Trophoblast cell (in vitro differentiated cells and primary cell): ENCODE measurements around the gene LRRN4CL.
A peak's percentile ranks its signal among the peaks of the same experiment; 100 is the strongest.

Source experiments
- DNase-seq, 2 donors: peaks; one replicate each; pipeline ENCODE4 v3.0.0-alpha.2; 2016
- H2AFZ ChIP-seq: 2 replicates; pipeline ENCODE4 v1.6.1; 2013; ENCODE audit warnings: low read length, moderate library complexity, mild to moderate bottlenecking; ENCODE audit not compliant: insufficient read depth, poor library complexity
- H2AK5ac ChIP-seq: 2 replicates; pipeline ENCODE4 v1.6.1; 2013; ENCODE audit warnings: mild to moderate bottlenecking, low read length
- H2BK120ac ChIP-seq: 2 replicates; pipeline ENCODE4 v1.6.1; 2013; ENCODE audit warnings: low read length, mild to moderate bottlenecking, moderate library complexity; ENCODE audit not compliant: insufficient read depth, poor library complexity
- H2BK12ac ChIP-seq: 2 replicates; pipeline ENCODE4 v1.6.1; 2013; ENCODE audit warnings: mild to moderate bottlenecking, low read length, moderate library complexity
- H2BK5ac ChIP-seq: 2 replicates; pipeline ENCODE4 v1.6.1; 2013; ENCODE audit warnings: low read length, low read depth, moderate library complexity, mild to moderate bottlenecking; ENCODE audit not compliant: poor library complexity
- H3K14ac ChIP-seq: 2 replicates; pipeline ENCODE4 v1.6.1; 2013; ENCODE audit warnings: mild to moderate bottlenecking, low read length
- H3K18ac ChIP-seq: 2 replicates; pipeline ENCODE4 v1.6.1; 2013; ENCODE audit warnings: mild to moderate bottlenecking, low read length
- H3K23ac ChIP-seq: 2 replicates; pipeline ENCODE4 v1.6.1; 2013; ENCODE audit warnings: low read length
- H3K27ac ChIP-seq: 2 replicates; pipeline ENCODE4 v1.5.1; 2013; ENCODE audit warnings: low read depth, mild to moderate bottlenecking, inconsistent platforms, low read length, moderate library complexity
- H3K27me3 ChIP-seq: 2 replicates; pipeline ENCODE4 v1.6.1; 2013; ENCODE audit warnings: inconsistent platforms, mild to moderate bottlenecking, low read length, moderate library complexity; ENCODE audit not compliant: insufficient read depth
- H3K36me3 ChIP-seq, 2 experiments: 1 replicate in 1 of 2; 2 replicates in 1 of 2; pipeline ENCODE4 v1.6.1; 2013; ENCODE audit warnings: low read length in 2 of 2, mild to moderate bottlenecking in 2 of 2, moderate library complexity in 1 of 2; ENCODE audit not compliant: insufficient read depth in 2 of 2, control insufficient read depth in 1 of 2
- H3K4ac ChIP-seq: 2 replicates; pipeline ENCODE4 v1.6.1; 2013; ENCODE audit warnings: low read depth, mild to moderate bottlenecking, low read length, moderate library complexity
- H3K4me1 ChIP-seq, 2 experiments: 1 replicate in 1 of 2; 2 replicates in 1 of 2; pipeline ENCODE4 v1.6.1; 2013; ENCODE audit warnings: low read length in 2 of 2, mild to moderate bottlenecking in 2 of 2, moderate library complexity in 1 of 2; ENCODE audit not compliant: insufficient read depth in 2 of 2, control insufficient read depth in 1 of 2
- H3K4me2 ChIP-seq: 2 replicates; pipeline ENCODE4 v1.6.1; 2013; ENCODE audit warnings: inconsistent platforms, mild to moderate bottlenecking, low read length, moderate library complexity
- H3K4me3 ChIP-seq: 2 replicates; pipeline ENCODE4 v1.5.1; 2013; ENCODE audit warnings: mild to moderate bottlenecking, low read depth, low read length, inconsistent platforms
- H3K79me1 ChIP-seq: one replicate; pipeline ENCODE4 v1.6.1; 2013; ENCODE audit warnings: low read length
- H3K79me2 ChIP-seq: 2 replicates; pipeline ENCODE4 v1.6.1; 2013; ENCODE audit warnings: low read length, mild to moderate bottlenecking; ENCODE audit not compliant: control insufficient read depth, insufficient read depth, poor library complexity
- H3K9ac ChIP-seq: 2 replicates; pipeline ENCODE4 v1.6.1; 2013; ENCODE audit warnings: mild to moderate bottlenecking, low read length
- H3K9me3 ChIP-seq: 2 replicates; pipeline ENCODE4 v1.6.1; 2013; ENCODE audit warnings: low read depth, mild to moderate bottlenecking, control low read depth, inconsistent platforms, low read length; ENCODE audit not compliant: insufficient read depth
- H4K12ac ChIP-seq: 2 replicates; pipeline ENCODE4 v1.6.1; 2013; ENCODE audit warnings: low read depth, mild to moderate bottlenecking, low read length, moderate library complexity
- H4K8ac ChIP-seq: 2 replicates; pipeline ENCODE4 v1.6.1; 2013; ENCODE audit warnings: low read depth, mild to moderate bottlenecking, low read length, moderate library complexity
- H4K91ac ChIP-seq: one replicate; pipeline ENCODE4 v1.6.1; 2013; ENCODE audit warnings: low read depth, mild to moderate bottlenecking, low read length, moderate library complexity
- WGBS: extraction: QIAGEN DNeasy Blood & Tissue Kit; methylation state at CpG from one replicate; pipeline ENCODE4 v1.1.7; 2013; ENCODE audit warnings: missing lambda C conversion rate; ENCODE audit not compliant: insufficient read length, insufficient coverage; ENCODE audit errors: extremely low coverage; 5-methylcytosine and 5-hydroxymethylcytosine counted together

LRRN4CL gene

GRCh38 chr11:62669420-62670161, 19.7 kb downstream of the LRRN4CL start:
- Histone ChIP-seq H2BK5ac (no peak overlapping the region), H3K9ac (no peak overlapping the region), H3K18ac (no peak overlapping the region), H4K12ac (peak overlapping the region; percentile 8), H2BK12ac (no peak overlapping the region), H2AFZ (no peak overlapping the region), H4K91ac (no peak overlapping the region), H3K9me3 (no peaks in the 10 kb centered on the region), H3K4ac (no peak overlapping the region), H2AK5ac (no peak overlapping the region), H3K79me2 (peaks cover 24% of the 10 kb centered on the region), H4K8ac (no peak overlapping the region), H3K27me3 (no peaks in the 10 kb centered on the region), H3K4me2 (no peak overlapping the region), H3K79me1 (peaks cover 23% of the 10 kb centered on the region), H3K27ac (no peak overlapping the region), H3K4me3 (no peak overlapping the region), H3K36me3 (peaks cover 14 to 20% of the 10 kb centered on the region in 2 experiments), H3K23ac (no peak overlapping the region), H3K14ac (no peak overlapping the region), H3K4me1 (peaks cover 13 to 17% of the 10 kb centered on the region in 2 experiments), H2BK120ac (no peak overlapping the region)
- no CpG with 5 or more reads among the region's 4 CpGs for WGBS
- DNase-seq: no peak

- no peak overlapping the region for H3K4ac ChIP-seq
- H3K36me3 ChIP-seq: peaks cover 11 to 24% of the 10 kb centered on the region in 2 experiments
- H3K4me3 ChIP-seq: no peak overlapping the region
- H3K23ac ChIP-seq: no peak overlapping the region
- no peak overlapping the region for H4K91ac ChIP-seq
- peaks cover 10 to 12% of the 10 kb centered on the region in 2 experiments for H3K4me1 ChIP-seq
- no peak overlapping the region for H2BK12ac ChIP-seq
- H3K27me3 ChIP-seq: no peaks in the 10 kb centered on the region
- no peaks in the 10 kb centered on the region for H3K9me3 ChIP-seq
- H2BK120ac ChIP-seq: no peak overlapping the region
- no peak overlapping the region for H3K9ac ChIP-seq
- H3K14ac ChIP-seq: no peak overlapping the region
- peaks cover 24% of the 10 kb centered on the region for H3K79me2 ChIP-seq
- H4K12ac ChIP-seq: no peak overlapping the region
- no peak overlapping the region for H3K18ac ChIP-seq
- no peak overlapping the region for H4K8ac ChIP-seq
- H3K27ac ChIP-seq: no peak overlapping the region
- H2AK5ac ChIP-seq: no peak overlapping the region
- H3K79me1 ChIP-seq: peaks cover 23% of the 10 kb centered on the region
- DNase-seq: no peak
- no peak overlapping the region for H2BK5ac ChIP-seq
- no peak overlapping the region for H3K4me2 ChIP-seq
- WGBS: no CpG with 5 or more reads among the region's 2 CpGs
- H2AFZ ChIP-seq: no peak overlapping the region
Measured at GRCh38 chr11:62667460-62667859, 21.9 kb downstream of the LRRN4CL start.

- Histone ChIP-seq H3K4me2 (peak overlapping the region; percentile 68), H3K4me1 (peaks cover 10% of the 10 kb centered on the region in 2 experiments), H3K18ac (peak overlapping the region; percentile 49), H3K9me3 (no peaks in the 10 kb centered on the region), H2BK12ac (no peak overlapping the region), H3K4me3 (peak overlapping the region; percentile 23), H3K4ac (peak overlapping the region; percentile 93), H2AK5ac (no peak overlapping the region), H3K23ac (no peak overlapping the region), H2AFZ (no peak overlapping the region), H2BK5ac (no peak overlapping the region), H3K79me1 (peaks cover 16% of the 10 kb centered on the region), H4K91ac (peak overlapping the region; percentile 75), H3K9ac (no peak overlapping the region), H3K27me3 (no peaks in the 10 kb centered on the region), H4K8ac (no peak overlapping the region), H3K79me2 (peaks cover 18% of the 10 kb centered on the region), H3K14ac (peak overlapping the region; percentile 87), H3K27ac (no peak overlapping the region), H3K36me3 (peaks cover 13 to 28% of the 10 kb centered on the region in 2 experiments), H4K12ac (peak overlapping the region; percentile 0), H2BK120ac (no peak overlapping the region)
- no peak for DNase-seq
- WGBS: no CpG with 5 or more reads among the region's 16 CpGs
Measured at GRCh38 chr11:62666259-62666926, 22.9 kb downstream of the LRRN4CL start.

DNA sequence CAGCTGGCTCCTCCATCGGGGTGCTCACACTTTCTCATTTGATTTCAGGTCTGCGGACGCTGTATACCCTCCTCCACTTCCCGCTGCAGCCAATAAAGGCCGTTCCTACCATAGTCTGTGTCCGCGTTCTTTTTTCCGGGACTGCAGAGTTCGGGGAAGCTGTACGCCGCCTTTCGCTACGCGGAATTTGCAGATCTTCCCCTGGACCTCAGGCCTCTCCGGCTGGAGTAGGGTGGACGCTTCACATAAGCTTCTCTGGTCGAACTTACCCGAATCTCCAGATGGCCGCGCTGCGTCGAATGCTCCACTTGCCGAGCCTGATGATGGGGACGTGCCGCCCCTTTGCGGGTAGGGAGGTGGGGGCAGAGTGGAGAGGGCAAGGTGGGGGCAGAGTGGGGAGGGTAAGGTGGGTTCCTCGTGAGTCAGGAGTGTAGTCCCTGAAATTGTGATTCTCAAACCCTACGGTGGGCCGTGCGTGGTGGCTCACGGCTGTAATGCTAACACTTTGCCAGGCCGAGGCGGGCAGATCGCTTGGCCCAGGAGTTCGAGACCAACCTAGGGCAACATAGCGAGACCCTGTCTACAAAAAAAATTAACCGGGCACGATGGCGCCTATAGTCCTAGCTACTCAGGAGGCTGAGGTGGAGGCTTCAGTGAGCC, 23.6 kb downstream of the LRRN4CL start:
- Histone ChIP-seq H3K4me2 (peak overlapping the region; percentile 68), H3K36me3 (peaks cover 13 to 28% of the 10 kb centered on the region in 2 experiments), H3K4ac (peak overlapping the region; percentile 93), H2BK120ac (peak overlapping the region; percentile 21), H3K79me1 (peaks cover 13% of the 10 kb centered on the region), H3K14ac (peak overlapping the region; percentile 87), H3K4me3 (peak overlapping the region; percentile 85), H3K18ac (peak overlapping the region; percentile 85), H3K27ac (peak overlapping the region; percentile 66), H2AK5ac (peak overlapping the region; percentile 36), H2BK12ac (peak overlapping the region; percentile 16), H4K91ac (peak overlapping the region; percentile 75), H3K79me2 (peaks cover 18% of the 10 kb centered on the region), H4K12ac (peak overlapping the region; percentile 81), H2AFZ (no peak overlapping the region), H2BK5ac (peak overlapping the region; percentile 25), H3K9ac (peak overlapping the region; percentile 82), H3K23ac (no peak overlapping the region), H4K8ac (peak overlapping the region; percentile 64), H3K4me1 (peaks cover 10% of the 10 kb centered on the region in 2 experiments), H3K27me3 (no peaks in the 10 kb centered on the region), H3K9me3 (no peaks in the 10 kb centered on the region)
- no CpG with 5 or more reads among the region's 39 CpGs for WGBS
- peak; percentile 29 to 55 for DNase-seq
